Mammary epithelial cell (primary cell): Measurements from ENCODE around the gene PACSIN2.

ENCODE experiments used
- EZH2 ChIP-seq: IDR thresholded peaks from 2 replicates; pipeline ENCODE4 v1.6.1; 2012; ENCODE audit warnings: low read length, inconsistent platforms, borderline replicate concordance
- TF ChIP-seq, protein P1 (sequence below), 2 donors: IDR thresholded peaks in 1 of 2; conservative IDR thresholded peaks in 1 of 2; 2 replicates each; pipeline ENCODE4 v1.5.1; 2011 to 2012; ENCODE audit warnings: inconsistent platforms in 2 of 2, low read length in 2 of 2, mild to moderate bottlenecking in 2 of 2, control low read depth in 1 of 2, low read depth in 1 of 2; ENCODE audit not compliant: insufficient read depth in 1 of 2; ENCODE audit errors: extremely low read depth in 1 of 2

DNA sequence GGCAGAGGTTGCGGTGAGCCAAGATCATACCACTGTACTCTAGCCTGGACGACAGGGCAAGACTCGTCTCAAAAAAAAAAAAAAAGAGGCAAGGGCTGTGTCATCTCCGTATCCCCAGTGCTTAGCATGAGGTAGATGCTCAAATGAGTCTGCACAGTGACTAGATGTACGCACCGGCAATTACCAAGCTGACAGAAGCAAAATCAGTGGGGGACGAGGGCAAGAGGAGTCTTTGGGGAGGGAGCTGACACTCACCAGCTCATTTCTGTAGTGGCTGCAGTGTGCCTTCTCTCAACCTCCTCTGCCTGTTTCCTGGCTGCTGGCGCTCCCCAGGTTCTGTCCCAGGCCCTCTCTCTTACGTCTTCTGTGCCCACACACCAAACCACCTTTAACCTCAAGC lies 69.9 kb downstream of the PACSIN2 start:
- TF ChIP-seq, protein P1, sequence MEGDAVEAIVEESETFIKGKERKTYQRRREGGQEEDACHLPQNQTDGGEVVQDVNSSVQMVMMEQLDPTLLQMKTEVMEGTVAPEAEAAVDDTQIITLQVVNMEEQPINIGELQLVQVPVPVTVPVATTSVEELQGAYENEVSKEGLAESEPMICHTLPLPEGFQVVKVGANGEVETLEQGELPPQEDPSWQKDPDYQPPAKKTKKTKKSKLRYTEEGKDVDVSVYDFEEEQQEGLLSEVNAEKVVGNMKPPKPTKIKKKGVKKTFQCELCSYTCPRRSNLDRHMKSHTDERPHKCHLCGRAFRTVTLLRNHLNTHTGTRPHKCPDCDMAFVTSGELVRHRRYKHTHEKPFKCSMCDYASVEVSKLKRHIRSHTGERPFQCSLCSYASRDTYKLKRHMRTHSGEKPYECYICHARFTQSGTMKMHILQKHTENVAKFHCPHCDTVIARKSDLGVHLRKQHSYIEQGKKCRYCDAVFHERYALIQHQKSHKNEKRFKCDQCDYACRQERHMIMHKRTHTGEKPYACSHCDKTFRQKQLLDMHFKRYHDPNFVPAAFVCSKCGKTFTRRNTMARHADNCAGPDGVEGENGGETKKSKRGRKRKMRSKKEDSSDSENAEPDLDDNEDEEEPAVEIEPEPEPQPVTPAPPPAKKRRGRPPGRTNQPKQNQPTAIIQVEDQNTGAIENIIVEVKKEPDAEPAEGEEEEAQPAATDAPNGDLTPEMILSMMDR (conservative IDR thresholded peaks at IDR 0.05 in 1 of 2, IDR thresholded peaks at IDR 0.05 in 1 of 2; ENCODE audit: extremely low read depth in 1 of 2, insufficient read depth in 1 of 2, low read depth in 1 of 2, low read length in 2 of 2), result no peak
- no peak for TF ChIP-seq EZH2
